SKM-1 treated with dmso at 0.1 percent for 144 hours (cell line): Measurements from ENCODE around the gene GPAM.
A peak's percentile ranks its signal among the peaks of the same experiment; 100 is the strongest.
"Not testable (repeated sequence)": the region's sequence is repeated elsewhere in the genome, so short reads cannot be mapped to it uniquely, and the experiment has no call there.

Source experiments
- DNase-seq: peaks from one replicate; lab custom pipeline; 2025; ENCODE audit not compliant: unreplicated experiment; lab: John Stamatoyannopoulos, UW

GPAM gene

DNA sequence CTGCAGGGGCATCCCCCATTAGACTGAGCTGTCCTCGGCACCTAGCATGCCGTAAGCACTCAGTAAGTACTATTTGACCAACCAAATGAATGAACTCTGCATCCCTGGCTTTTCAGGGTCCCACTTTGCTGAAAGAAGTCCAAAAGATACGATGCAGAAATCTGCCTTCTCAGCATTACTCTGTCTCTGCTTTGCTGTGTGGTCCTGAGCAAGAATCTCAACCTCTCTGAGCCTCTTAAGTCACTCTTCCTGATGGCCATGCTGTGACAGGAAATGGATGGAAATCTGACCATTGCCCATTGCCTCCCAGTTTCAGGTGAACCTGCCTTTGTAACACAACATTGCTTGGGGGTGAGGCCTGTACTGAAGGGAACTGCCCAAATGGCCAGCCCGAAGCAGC lies 48.0 kb downstream of the GPAM start:
- DNase-seq: no peak

DNA sequence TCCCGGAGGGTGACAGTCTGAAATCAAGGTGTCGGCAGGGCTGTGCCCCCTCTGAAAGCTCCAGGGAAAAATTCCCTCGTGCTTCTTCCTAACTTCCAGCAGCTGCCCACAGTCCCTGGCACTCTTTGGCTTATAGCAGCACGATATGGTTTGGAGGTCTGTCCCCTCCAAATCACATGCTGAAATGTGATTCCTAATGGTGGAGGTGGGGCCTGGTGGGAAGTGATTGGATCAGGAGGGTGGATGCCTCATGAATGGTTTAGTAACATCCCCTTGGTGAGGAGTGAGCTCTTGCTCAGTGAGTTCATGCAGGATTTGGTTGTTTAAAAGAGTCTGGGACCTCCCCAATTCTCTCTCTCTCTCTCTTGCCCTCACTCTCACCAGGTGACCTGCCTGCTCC lies 51.1 kb downstream of the GPAM start:
- no peak for DNase-seq

DNA sequence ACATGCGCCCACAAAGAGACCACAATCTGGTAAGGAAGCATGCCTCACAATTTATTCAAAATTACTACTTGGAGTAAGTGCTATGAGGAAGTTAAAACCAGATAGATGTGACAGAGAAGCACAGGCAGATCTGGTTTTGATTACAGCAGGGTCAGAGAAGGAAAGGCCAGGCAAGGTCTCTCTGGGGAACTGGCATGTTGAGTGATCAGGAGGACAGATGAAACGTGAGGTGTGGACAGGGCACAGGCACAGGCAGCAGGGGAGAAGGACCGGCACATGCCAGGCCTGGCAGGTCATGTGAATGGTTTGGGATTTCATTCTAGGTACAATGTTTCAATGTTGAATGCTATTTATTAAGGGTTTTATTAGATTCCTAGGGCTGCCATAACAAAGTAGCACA lies 51.6 kb downstream of the GPAM start:
- no peak for DNase-seq

- DNase-seq: no peak
Observed at GRCh38 chr10:112131346-112131745, 52.2 kb downstream of the GPAM start.

DNA sequence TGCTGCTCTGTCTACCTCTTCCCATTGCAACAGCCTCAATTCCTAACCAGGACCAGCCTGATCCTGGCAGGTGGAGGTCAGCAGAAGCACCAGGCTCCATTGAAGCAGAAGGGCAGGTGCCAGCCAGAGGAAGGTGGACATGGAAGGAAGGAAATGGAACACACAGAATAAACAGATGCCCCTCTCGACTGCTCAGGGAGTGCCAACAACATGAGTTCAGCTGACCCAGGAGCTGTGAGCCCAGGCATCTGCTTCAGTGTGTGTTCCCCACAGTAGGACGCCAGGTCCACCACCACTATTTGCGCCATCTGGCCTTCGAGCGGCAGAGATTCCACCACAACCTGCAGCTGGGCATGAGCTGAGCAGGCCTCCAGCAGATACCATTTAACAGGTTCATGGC lies 56.7 kb downstream of the GPAM start:
- DNase-seq: no peak

GRCh38 chr10:112126172-112126571 lies 57.4 kb downstream of the GPAM start:
- no peak for DNase-seq

GRCh38 chr10:112124866-112125265 lies 58.7 kb downstream of the GPAM start:
- no peak for DNase-seq

DNA sequence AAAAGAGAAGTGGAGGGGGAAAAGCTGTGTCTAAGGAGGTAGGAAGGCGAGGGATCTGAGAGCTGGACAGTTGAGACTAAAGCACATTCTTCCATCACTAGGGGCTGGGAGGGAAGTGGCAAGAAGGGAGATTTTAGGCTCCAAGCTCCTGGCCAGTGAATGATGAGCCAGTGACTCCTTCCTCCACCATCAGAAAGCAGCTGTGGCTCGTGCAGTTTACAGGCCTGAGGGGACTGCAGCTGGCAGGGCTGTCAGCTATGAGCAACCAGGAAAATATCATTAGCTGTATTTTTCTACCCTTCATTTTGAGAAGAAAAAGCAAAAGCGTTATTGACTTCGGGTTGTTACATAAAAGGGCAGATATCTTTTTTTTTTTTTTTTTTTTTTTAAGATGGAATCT lies 60.7 kb downstream of the GPAM start:
- DNase-seq: no peak

DNA sequence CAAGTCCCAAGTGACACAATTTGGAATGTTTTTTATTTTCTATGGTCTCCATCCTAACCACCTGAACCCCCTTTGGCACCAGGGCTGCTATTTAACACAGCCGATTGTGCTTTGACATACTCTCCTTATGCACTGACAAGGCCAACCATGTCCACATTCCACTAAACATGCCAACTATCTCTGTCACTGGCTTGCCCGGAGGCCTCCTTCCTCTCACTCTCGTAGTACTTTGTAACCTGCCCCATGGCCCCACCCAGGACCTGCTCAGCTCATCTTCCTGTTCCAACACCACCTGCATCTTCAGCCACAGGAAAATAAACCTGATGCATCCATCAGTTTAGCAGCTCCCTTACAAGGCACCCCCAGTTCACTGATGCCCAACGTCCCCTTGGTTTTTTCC lies 63.1 kb downstream of the GPAM start:
- no peak for DNase-seq

DNA sequence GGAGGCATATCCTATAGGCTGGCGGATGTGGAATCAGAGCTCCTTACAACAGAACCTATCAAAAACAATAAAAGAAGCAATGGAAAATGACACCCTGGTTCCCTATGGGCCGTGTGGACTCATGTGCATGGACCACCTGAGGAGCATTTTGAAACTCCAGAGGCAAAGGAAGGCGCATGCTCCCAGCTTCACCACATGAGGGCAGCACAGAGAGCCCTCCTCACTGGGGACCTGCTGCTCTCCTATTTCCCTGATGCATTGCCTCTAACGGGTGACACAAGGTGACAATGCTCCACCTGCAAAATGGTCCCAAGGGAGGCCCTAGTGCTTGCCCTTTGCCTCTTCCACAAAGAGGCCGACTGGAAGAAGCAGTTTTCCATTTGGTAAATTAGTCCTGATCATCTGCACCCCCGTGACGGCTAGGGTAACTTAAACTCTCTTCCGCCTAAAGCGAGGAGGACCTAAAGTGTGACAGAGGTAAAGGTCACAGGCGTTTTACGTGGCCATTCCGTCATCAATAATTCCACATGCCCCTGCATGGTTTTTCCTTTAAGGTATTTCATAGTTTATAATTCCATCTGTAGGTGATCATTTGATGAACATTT lies 67.7 kb downstream of the GPAM start:
- DNase-seq: peak; percentile 23

GRCh38 chr10:112109779-112110178 lies 73.8 kb downstream of the GPAM start:
- not testable (repeated sequence) for DNase-seq
